Nasal cavity respiratory epithelium epithelial cell of viscerocranial mucosa (primary cell): ENCODE measurements around the gene ACOT2. TPM values are rescaled to one million over a fixed set of nuclear protein-coding genes. Genes with fewer than 3 reads are reported as not detected.

Experiments
- total RNA-seq: library from RNA; depleted of rRNA; stranded (reverse); fragments of >200 nt; gene quantifications from 2 replicates; pipeline ENCODE4 v1.2.3, GENCODE V29; 2014

ACOT2 gene, protein sequence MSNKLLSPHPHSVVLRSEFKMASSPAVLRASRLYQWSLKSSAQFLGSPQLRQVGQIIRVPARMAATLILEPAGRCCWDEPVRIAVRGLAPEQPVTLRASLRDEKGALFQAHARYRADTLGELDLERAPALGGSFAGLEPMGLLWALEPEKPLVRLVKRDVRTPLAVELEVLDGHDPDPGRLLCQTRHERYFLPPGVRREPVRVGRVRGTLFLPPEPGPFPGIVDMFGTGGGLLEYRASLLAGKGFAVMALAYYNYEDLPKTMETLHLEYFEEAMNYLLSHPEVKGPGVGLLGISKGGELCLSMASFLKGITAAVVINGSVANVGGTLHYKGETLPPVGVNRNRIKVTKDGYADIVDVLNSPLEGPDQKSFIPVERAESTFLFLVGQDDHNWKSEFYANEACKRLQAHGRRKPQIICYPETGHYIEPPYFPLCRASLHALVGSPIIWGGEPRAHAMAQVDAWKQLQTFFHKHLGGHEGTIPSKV
- 7.0 and 9.2 TPM in 2 replicates for total RNA-seq

DNA sequence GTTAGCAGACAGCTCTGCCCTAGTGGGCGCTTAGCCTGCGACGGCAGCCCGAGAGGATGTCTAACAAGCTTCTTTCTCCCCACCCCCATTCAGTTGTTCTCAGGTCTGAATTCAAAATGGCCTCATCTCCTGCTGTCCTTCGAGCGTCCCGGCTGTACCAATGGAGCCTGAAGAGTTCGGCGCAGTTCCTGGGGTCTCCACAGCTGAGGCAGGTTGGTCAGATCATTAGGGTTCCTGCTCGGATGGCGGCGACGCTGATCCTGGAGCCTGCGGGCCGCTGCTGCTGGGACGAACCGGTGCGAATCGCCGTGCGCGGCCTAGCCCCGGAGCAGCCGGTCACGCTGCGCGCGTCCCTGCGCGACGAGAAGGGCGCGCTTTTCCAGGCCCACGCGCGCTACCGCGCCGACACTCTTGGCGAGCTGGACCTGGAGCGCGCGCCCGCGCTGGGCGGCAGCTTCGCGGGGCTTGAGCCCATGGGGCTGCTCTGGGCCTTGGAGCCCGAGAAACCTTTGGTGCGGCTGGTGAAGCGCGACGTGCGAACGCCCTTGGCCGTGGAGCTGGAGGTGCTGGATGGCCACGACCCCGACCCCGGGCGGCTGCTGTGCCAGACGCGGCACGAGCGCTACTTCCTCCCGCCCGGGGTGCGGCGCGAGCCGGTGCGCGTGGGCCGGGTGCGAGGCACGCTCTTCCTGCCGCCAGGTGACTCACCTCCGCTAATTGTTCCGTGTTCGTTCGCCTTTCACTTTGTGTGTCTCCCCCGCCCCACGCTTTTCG is at the start of gene ACOT2:
TSS of gene ACOT2 (plus strand) at position 29 of the 774 bp plus-strand sequence. CDS start at position 57, 28 bp downstream.

DNA sequence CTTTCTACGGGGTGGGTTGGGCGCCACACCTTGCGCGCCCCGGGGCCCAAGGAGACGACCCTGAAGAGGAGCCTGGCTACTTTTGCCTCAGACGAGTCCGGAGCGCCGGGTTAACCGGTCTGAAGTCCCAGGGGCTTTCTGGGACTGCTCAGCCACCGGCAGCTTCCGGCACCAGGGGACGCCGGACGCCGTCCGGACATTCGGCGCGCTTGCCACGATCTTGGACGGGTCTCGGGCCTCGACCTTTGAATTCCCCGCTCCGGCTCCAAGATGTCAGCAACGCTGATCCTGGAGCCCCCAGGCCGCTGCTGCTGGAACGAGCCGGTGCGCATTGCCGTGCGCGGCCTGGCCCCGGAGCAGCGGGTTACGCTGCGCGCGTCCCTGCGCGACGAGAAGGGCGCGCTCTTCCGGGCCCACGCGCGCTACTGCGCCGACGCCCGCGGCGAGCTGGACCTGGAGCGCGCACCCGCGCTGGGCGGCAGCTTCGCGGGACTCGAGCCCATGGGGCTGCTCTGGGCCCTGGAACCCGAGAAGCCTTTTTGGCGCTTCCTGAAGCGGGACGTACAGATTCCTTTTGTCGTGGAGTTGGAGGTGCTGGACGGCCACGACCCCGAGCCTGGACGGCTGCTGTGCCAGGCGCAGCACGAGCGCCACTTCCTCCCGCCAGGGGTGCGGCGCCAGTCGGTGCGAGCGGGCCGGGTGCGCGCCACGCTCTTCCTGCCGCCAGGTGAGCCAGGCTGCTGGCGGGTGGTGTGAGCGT is 22.9 kb downstream of the ACOT2 start, which contains the start of gene ACOT4:
TSS of gene ACOT4 (plus strand) at position 184 of the 760 bp plus-strand sequence. CDS start at position 271, 87 bp downstream.

DNA sequence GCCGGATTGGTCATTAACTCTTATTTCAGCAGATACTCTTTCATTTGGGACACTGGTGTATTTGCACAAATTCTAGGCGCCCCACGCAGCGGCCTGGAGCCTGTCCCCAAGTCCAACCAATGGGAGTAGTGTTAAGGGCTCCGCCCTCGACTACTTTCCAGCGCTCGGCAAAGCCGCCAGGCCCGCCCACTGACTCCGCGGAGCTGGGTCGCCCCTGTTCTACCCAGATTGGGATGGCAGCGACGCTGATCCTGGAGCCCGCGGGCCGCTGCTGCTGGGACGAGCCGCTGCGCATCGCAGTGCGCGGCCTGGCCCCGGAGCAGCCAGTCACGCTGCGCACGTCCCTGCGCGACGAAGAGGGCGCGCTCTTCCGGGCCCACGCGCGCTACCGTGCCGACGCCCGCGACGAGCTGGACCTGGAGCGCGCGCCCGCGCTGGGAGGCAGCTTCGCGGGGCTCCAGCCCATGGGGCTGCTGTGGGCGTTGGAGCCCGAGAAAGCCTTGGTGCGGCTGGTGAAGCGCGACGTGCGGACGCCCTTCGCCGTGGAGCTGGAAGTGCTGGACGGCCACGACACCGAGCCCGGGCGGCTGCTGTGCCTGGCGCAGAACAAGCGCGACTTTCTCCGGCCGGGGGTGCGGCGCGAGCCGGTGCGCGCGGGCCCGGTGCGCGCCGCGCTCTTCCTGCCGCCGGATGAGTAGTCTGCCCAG is 43.5 kb downstream of the ACOT2 start, which contains the start of gene ACOT6:
TSS of gene ACOT6 (plus strand) at position 179 of the 707 bp plus-strand sequence. CDS start at position 234, 55 bp downstream.

Other genes with a start within 250 kb of the ACOT2 start
- gene NUMB, start 110.7 kb upstream of the ACOT2 start, total RNA-seq: 23.9 and 50.5 TPM in 2 replicates
- gene RIOX1, start 78.3 kb upstream of the ACOT2 start, total RNA-seq: 23.3 and 23.6 TPM in 2 replicates
- gene ACOT1, start 32.1 kb upstream of the ACOT2 start, total RNA-seq: 1.00 and 1.0 TPM in 2 replicates
- gene HEATR4, start 10.3 kb upstream of the ACOT2 start, total RNA-seq: 0.34 and 0.85 TPM in 2 replicates
- 0.36 and 0.68 TPM in 2 replicates for gene ACOT4, start 22.7 kb downstream of the ACOT2 start, total RNA-seq
- not detected in 2 replicates for gene ACOT6, start 43.3 kb downstream of the ACOT2 start, total RNA-seq
- 9.0 and 9.2 TPM in 2 replicates for gene DNAL1, start 75.8 kb downstream of the ACOT2 start, total RNA-seq
- gene PNMA1, start 145.2 kb downstream of the ACOT2 start, total RNA-seq: 8.2 and 18.7 TPM in 2 replicates